K562 (cell line): Measurements from ENCODE around the gene PRPF6. TPM values are rescaled to one million over a fixed set of nuclear protein-coding genes. Genes with fewer than 3 reads are reported as not detected.

Source experiments
- ATAC-seq: fragments of 200-7000 bp; cut with Tn5 transposase; 3 replicates; pipeline ENCODE4 v1.9.1; 2020; ENCODE audit warnings: moderate library complexity
- BruUV-seq: library from RNA; stranded (reverse); fragments of 400-500 nt; replicated peaks from 2 replicates; lab custom pipeline; 2021; lab: Mats Ljungman, UMichigan
- CTCF ChIA-PET: fragments of 300-600 bp; formaldehyde crosslinking; extraction: SDS; loops from one replicate; lab custom pipeline; 2021; ENCODE audit warnings: low intra/inter-chr PET ratio; lab: Yijun Ruan, JAX
- POLR2A ChIA-PET: fragments of 300-600, 350-650 bp; sonication (Branson Sonifier 250); formaldehyde crosslinking; extraction: SDS; loops from one replicate; lab custom pipeline; 2021; ENCODE audit warnings: antibody characterized with exemption, inconsistent platforms; lab: Yijun Ruan, JAX
- DNase-seq, 4 experiments: peaks; one replicate each; pipeline versions ENCODE4 v3.0.0 to v3.0.0-alpha.2; 2011 to 2018; ENCODE audit warnings: low spot score in 3 of 4, mixed read lengths in 3 of 4; ENCODE audit errors: extremely low read depth in 1 of 4
- FAIRE-seq: peaks from 2 replicates; lab custom pipeline; 2011; peaks lifted over from hg19 to GRCh38; lab: Jason Lieb, UNC
- H2AFZ ChIP-seq: 2 replicates; pipeline ENCODE4 v1.6.0; 2011; ENCODE audit warnings: low read depth, low read length, control low read depth, inconsistent platforms
- H3K27ac ChIP-seq: fragments of 200-600 bp; 3 replicates; pipeline ENCODE4 v1.8.0; 2011; ENCODE audit warnings: low read depth, mild to moderate bottlenecking, control low read depth, inconsistent platforms, low read length, moderate library complexity, mixed read lengths; ENCODE audit errors: extremely low read depth
- H3K27me3 ChIP-seq, 2 experiments: fragments of 300-600 bp in 1 of 2; 2 replicates in 1 of 2; 3 replicates in 1 of 2; pipeline versions ENCODE4 v1.6.0 to v1.8.0; 2011; ENCODE audit warnings: inconsistent platforms in 2 of 2, low read length in 2 of 2, mild to moderate bottlenecking in 1 of 2, mixed read lengths in 1 of 2, moderate library complexity in 1 of 2; ENCODE audit not compliant: control insufficient read depth in 2 of 2, insufficient read depth in 2 of 2
- H3K36me3 ChIP-seq: fragments of 300-600 bp; 3 replicates; pipeline ENCODE4 v1.8.0; 2011; ENCODE audit warnings: mild to moderate bottlenecking, low read length, inconsistent platforms; ENCODE audit not compliant: control insufficient read depth, insufficient read depth
- H3K4me1 ChIP-seq, 2 experiments: fragments of 200-600 bp in 1 of 2; replicated peaks in 1 of 2; 2 replicates in 1 of 2; 3 replicates in 1 of 2; pipeline versions ENCODE4 v1.5.1 to v1.8.0; 2011; ENCODE audit warnings: inconsistent platforms in 2 of 2, low read length in 2 of 2, mild to moderate bottlenecking in 1 of 2, mixed read lengths in 1 of 2, moderate library complexity in 1 of 2; ENCODE audit not compliant: control insufficient read depth in 2 of 2, insufficient read depth in 2 of 2
- H3K4me2 ChIP-seq: 2 replicates; pipeline ENCODE4 v1.6.1; 2011; ENCODE audit warnings: low read length, control low read depth, inconsistent platforms, mixed read lengths; ENCODE audit not compliant: insufficient read depth
- H3K4me3 ChIP-seq: fragments of 200-600 bp; sonication (generic), shearing (Covaris generic); 2 replicates; pipeline ENCODE4 v1.5.1; 2016; ENCODE audit warnings: control low read depth, inconsistent platforms
- H3K79me2 ChIP-seq: fragments of 200-600 bp; 3 replicates; pipeline ENCODE4 v1.8.0; 2011; ENCODE audit warnings: low read length, inconsistent platforms; ENCODE audit not compliant: control insufficient read depth, insufficient read depth
- H3K9ac ChIP-seq, 2 experiments: 2 replicates each; pipeline versions ENCODE4 v1.6.0 to v1.6.1; 2011; ENCODE audit warnings: low read depth in 2 of 2, low read length in 2 of 2, control low read depth in 1 of 2, inconsistent platforms in 1 of 2, mild to moderate bottlenecking in 1 of 2, mixed read lengths in 1 of 2; ENCODE audit not compliant: insufficient read depth in 1 of 2
- H3K9me1 ChIP-seq: one replicate; pipeline ENCODE4 v1.6.0; 2011; ENCODE audit warnings: inconsistent platforms, mild to moderate bottlenecking, low read length, moderate library complexity; ENCODE audit not compliant: control insufficient read depth, insufficient read depth
- H3K9me3 ChIP-seq: replicated peaks from 2 replicates; pipeline ENCODE4 v1.5.1; 2011; ENCODE audit warnings: low read depth, low read length, inconsistent platforms; ENCODE audit not compliant: control insufficient read depth, insufficient read depth
- H4K20me1 ChIP-seq: replicated peaks from 2 replicates; pipeline ENCODE4 v1.6.1; 2011; ENCODE audit warnings: low read length, inconsistent platforms, mixed read lengths; ENCODE audit not compliant: control insufficient read depth, insufficient read depth
- POLR2G ChIP-seq: fragments of 200-400 bp; formaldehyde crosslinking; IDR thresholded peaks from 2 replicates; pipeline ENCODE4 v1.6.1; 2017; ENCODE audit warnings: low read depth, mild to moderate bottlenecking, antibody characterized with exemption, low read length, moderate library complexity
- RBFOX2 ChIP-seq: fragments of 200-400 bp; formaldehyde crosslinking; IDR thresholded peaks from 2 replicates; pipeline ENCODE4 v1.6.1; 2017; ENCODE audit warnings: low read depth, mild to moderate bottlenecking, low read length, moderate library complexity
- WGBS: fragments of 100-300 bp; shearing (Covaris generic); methylation state at CpG from one replicate; pipeline ENCODE4 v1.1.6; 2016; ENCODE audit warnings: low coverage, mixed read lengths; ENCODE audit not compliant: insufficient coverage; ENCODE audit errors: missing lambda C conversion rate; 5-methylcytosine and 5-hydroxymethylcytosine counted together
- in situ Hi-C: fragments of 300-500 bp; cut with MboI; formaldehyde crosslinking; loops from 4 replicates; pipeline ENCODE4 v1.15.0; 2018; ENCODE audit warnings: inconsistent platforms, mixed read lengths
- intact Hi-C: fragments of 100-400 bp; cut with micrococcal nuclease; formaldehyde crosslinking; loops from 2 replicates; pipeline ENCODE4 v1.14.2; 2022
- polyA plus RNA-seq, 8 experiments: library from polyadenylated mRNA; depleted of rRNA in 4 of 8; stranded (reverse) in 5 of 8; unstranded in 3 of 8; fragments of >200 nt; fragmentation: Nextera tagmentation in 2 of 8; fragmentation: Illumina TruSeq in 1 of 8; extraction: Ambion mirVana in 2 of 8; extraction: Trizol in 1 of 8; gene quantifications; 2 replicates each; pipeline versions ENCODE4 v1.2.1 to v1.2.3, GENCODE V29; 2011 to 2014; ENCODE audit warnings: inconsistent platforms in 1 of 8, missing spikeins in 1 of 8
- total RNA-seq, 7 experiments: library from RNA; depleted of rRNA in 6 of 7; stranded (reverse); fragments of >200 nt in 6 of 7; fragmentation: Illumina TruSeq in 2 of 7; extraction: Trizol in 2 of 7; gene quantifications; 2 replicates each; pipeline versions ENCODE4 v1.2.1 to v1.2.3, GENCODE V29; 2011 to 2021; ENCODE audit warnings: low replicate concordance in 1 of 7
- TF ChIP-seq, protein P1 (sequence below): fragments of 250-450 bp; sonication (Bioruptor Pico); IDR thresholded peaks from 2 replicates; pipeline ENCODE4 v1.8.0; 2022; ENCODE audit warnings: inconsistent platforms, mild to moderate bottlenecking, moderate library complexity, borderline replicate concordance

The PRPF6 gene
- total and polyA plus RNA-seq, 9 of the 15 experiments (the other 6 are each of a cell fraction or from before 2014, with no cell fraction given) = 4.2 to 83.2 (median 59.9) TPM

DNA sequence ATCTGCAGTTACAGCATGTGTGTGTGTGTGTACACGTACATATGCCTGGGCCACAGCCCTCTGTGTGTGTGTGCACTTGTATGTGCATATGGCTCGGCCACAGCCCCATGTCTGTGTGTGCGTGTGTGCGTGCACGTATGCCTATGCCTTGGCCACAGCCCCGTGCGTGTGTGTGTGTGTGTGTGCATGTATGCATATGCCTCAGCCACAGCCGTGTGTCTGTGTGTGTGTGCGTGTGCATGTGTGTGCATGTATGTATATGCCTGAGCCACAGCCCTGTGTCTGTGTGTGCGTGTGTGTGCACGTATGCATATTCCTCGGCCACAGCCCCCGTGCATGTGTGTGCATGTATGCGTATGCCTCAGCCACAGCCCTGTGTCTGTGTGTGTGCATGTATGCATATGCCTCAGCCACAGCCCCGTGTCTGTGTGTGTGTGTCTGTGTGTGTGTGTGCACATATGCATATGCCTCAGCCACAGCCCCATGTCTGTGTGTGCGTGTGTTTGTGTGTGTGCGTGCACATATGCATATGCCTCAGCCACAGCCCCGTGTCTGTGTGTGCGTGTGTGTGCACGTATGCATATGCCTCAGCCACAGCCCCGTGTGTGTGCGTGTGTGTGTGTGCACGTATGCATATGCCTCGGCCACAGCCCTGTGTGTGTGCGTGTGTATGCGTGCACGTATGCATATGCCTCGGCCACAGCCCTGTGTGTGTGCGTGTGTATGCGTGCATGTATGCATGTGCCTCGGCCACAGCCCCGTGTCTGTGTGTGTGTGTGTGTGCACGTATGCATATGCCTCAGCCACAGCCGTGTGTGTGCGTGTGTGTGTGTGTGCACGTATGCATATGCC is 40.4 kb downstream of the PRPF6 start:
- Histone ChIP-seq H4K20me1 (peaks cover 3% of the 10 kb centered on the region; the same call in 1 of the 2 replicates), H3K9me1 (no peaks in the 10 kb centered on the region)
- CTCF ChIA-PET = no interaction called here
- TF ChIP-seq, protein P1, sequence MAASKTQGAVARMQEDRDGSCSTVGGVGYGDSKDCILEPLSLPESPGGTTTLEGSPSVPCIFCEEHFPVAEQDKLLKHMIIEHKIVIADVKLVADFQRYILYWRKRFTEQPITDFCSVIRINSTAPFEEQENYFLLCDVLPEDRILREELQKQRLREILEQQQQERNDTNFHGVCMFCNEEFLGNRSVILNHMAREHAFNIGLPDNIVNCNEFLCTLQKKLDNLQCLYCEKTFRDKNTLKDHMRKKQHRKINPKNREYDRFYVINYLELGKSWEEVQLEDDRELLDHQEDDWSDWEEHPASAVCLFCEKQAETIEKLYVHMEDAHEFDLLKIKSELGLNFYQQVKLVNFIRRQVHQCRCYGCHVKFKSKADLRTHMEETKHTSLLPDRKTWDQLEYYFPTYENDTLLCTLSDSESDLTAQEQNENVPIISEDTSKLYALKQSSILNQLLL (CRISPR knock-in tag) = no peak
- TF ChIP-seq RBFOX2 = peak; percentile 29; the same call in 1 of the 2 replicates
- TF ChIP-seq POLR2G = peak; percentile 43
- TF ChIP-seq, all 486 proteins: peak for 2
- Histone ChIP-seq H3K27me3 (no peaks in the 10 kb centered on the region), H3K4me1 (peaks cover 0 to 7% of the 10 kb centered on the region in 2 experiments; a peak in 1 of 5 replicates), H3K9me3 (no peaks in the 10 kb centered on the region), H3K79me2 (no peaks in the 10 kb centered on the region), H3K36me3 (peaks cover 84% of the 10 kb centered on the region; the same call in 2 of the 3 replicates), H2AFZ (no peak overlapping the region), H3K4me2 (no peak overlapping the region), H3K27ac (no peak overlapping the region), H3K4me3 (no peak overlapping the region), H3K9ac (no peak overlapping the region)
- in situ Hi-C loops = no loop called here
- BruUV-seq = no TSS peak
- no peak for ATAC-seq
- POLR2A ChIA-PET = interaction anchor here (0.6 kb wide), 1 partner anchor 167 kb away, joined by 4 read pairs; no protein-coding TSS in a partner anchor
- no peak for FAIRE-seq
- no peak for DNase-seq
- WGBS = 97% methylated on average over 29 of the region's 36 CpGs
- intact Hi-C loops = no loop called here
